H1 (cell line): ENCODE results near the gene MACF1. TPM values are rescaled to one million over a fixed set of nuclear protein-coding genes. Genes with fewer than 3 reads are reported as not detected.

Source experiments
- CTCF ChIA-PET: fragments of 300-600 bp; sonication (Branson Sonifier 250); formaldehyde crosslinking; loops from one replicate; lab custom pipeline; 2021; ENCODE audit not compliant: partially characterized antibody; lab: Charles Lee
- POLR2A ChIA-PET: fragments of 300-600 bp; sonication (Branson Sonifier 250); formaldehyde crosslinking; loops from one replicate; lab custom pipeline; 2021; ENCODE audit warnings: inconsistent platforms; ENCODE audit not compliant: partially characterized antibody; lab: Charles Lee
- DNase-seq, 2 experiments: peaks; one replicate each; pipeline versions ENCODE4 v3.0.0 to v3.0.0-alpha.2; 2010 to 2022; ENCODE audit warnings: low spot score in 2 of 2, low read depth in 1 of 2, mixed read lengths in 1 of 2
- FAIRE-seq: peaks from 2 replicates; lab custom pipeline; 2011; peaks lifted over from hg19 to GRCh38; lab: Jason Lieb, UNC
- H2AFZ ChIP-seq: 2 replicates; pipeline ENCODE4 v1.8.1; 2012; ENCODE audit warnings: low read length, inconsistent platforms
- H2AK5ac ChIP-seq: 2 replicates; pipeline ENCODE4 v1.6.1; 2013; ENCODE audit warnings: low read depth, low read length
- H2BK120ac ChIP-seq: replicated peaks from 2 replicates; pipeline ENCODE3; 2013; ENCODE audit warnings: low read depth, low read length, inconsistent platforms
- H2BK12ac ChIP-seq: 2 replicates; pipeline ENCODE4 v1.6.1; 2013; ENCODE audit warnings: low read depth, low read length
- H2BK15ac ChIP-seq: 2 replicates; pipeline ENCODE4 v1.6.1; 2013; ENCODE audit warnings: low read length
- H2BK20ac ChIP-seq: 2 replicates; pipeline ENCODE4 v1.6.1; 2013; ENCODE audit warnings: low read length
- H2BK5ac ChIP-seq: 2 replicates; pipeline ENCODE4 v1.6.1; 2013; ENCODE audit warnings: low read depth, low read length
- H3K14ac ChIP-seq: 2 replicates; pipeline ENCODE4 v1.6.1; 2013; ENCODE audit warnings: inconsistent platforms; ENCODE audit not compliant: insufficient read length
- H3K18ac ChIP-seq: 2 replicates; pipeline ENCODE4 v1.6.1; 2013; ENCODE audit warnings: low read length; ENCODE audit errors: extremely low read depth
- H3K23ac ChIP-seq: 2 replicates; pipeline ENCODE4 v1.6.1; 2013; ENCODE audit warnings: inconsistent platforms; ENCODE audit not compliant: insufficient read length
- H3K23me2 ChIP-seq: 2 replicates; pipeline ENCODE4 v1.6.1; 2013; ENCODE audit warnings: low read depth, low read length
- H3K27ac ChIP-seq: 2 replicates; pipeline ENCODE4 v1.6.1; 2011; ENCODE audit warnings: low read depth, low read length, inconsistent platforms
- H3K27me3 ChIP-seq, 4 experiments: replicated peaks in 1 of 4; 1 replicate in 1 of 4; 2 replicates in 3 of 4; pipeline versions ENCODE4 v1.6.1 to v1.8.1; 2011 to 2013; ENCODE audit warnings: low read length in 3 of 4, mild to moderate bottlenecking in 3 of 4, inconsistent platforms in 2 of 4, mixed read lengths in 2 of 4, moderate library complexity in 1 of 4; ENCODE audit not compliant: control insufficient read depth in 3 of 4, insufficient read depth in 3 of 4; ENCODE audit errors: extremely low read depth in 1 of 4
- H3K36me3 ChIP-seq, 4 experiments: 2 replicates each; pipeline versions ENCODE4 v1.6.1 to v1.8.1; 2011 to 2013; ENCODE audit warnings: mild to moderate bottlenecking in 4 of 4, low read length in 3 of 4, moderate library complexity in 2 of 4, control low read depth in 1 of 4, inconsistent platforms in 1 of 4; ENCODE audit not compliant: insufficient read depth in 4 of 4, control insufficient read depth in 2 of 4
- H3K4ac ChIP-seq: replicated peaks from 2 replicates; pipeline ENCODE3; 2013; ENCODE audit warnings: low read length, low read depth, mixed read lengths, inconsistent platforms; ENCODE audit not compliant: insufficient read length
- H3K4me1 ChIP-seq, 4 experiments: replicated peaks in 1 of 4; 1 replicate in 1 of 4; 2 replicates in 3 of 4; pipeline versions ENCODE4 v1.6.1 to v1.8.1; 2011 to 2013; ENCODE audit warnings: low read length in 3 of 4, inconsistent platforms in 2 of 4, mixed read lengths in 1 of 4; ENCODE audit not compliant: insufficient read depth in 4 of 4, control insufficient read depth in 3 of 4
- H3K4me2 ChIP-seq, 2 experiments: 2 replicates each; pipeline versions ENCODE4 v1.6.1 to v1.8.1; 2011 to 2013; ENCODE audit warnings: low read depth in 2 of 2, low read length in 2 of 2, control low read depth in 1 of 2, inconsistent platforms in 1 of 2, mild to moderate bottlenecking in 1 of 2; ENCODE audit not compliant: insufficient read depth in 1 of 2
- H3K4me3 ChIP-seq, 4 experiments: fragments of 200-600, 300-600 bp in 1 of 4; sonication (generic), shearing (Covaris generic), sonication (Bioruptor Twin) in 1 of 4; 2 replicates each; pipeline versions ENCODE4 v1.5.1 to v1.8.1; 2011 to 2016; ENCODE audit warnings: low read length in 4 of 4, low read depth in 3 of 4, control low read depth in 2 of 4, inconsistent platforms in 2 of 4, mild to moderate bottlenecking in 2 of 4, mixed read lengths in 1 of 4, moderate library complexity in 1 of 4; ENCODE audit not compliant: insufficient read depth in 2 of 4; ENCODE audit errors: extremely low read depth in 1 of 4
- H3K56ac ChIP-seq: replicated peaks from 2 replicates; pipeline ENCODE3; 2013; ENCODE audit warnings: low read depth, mild to moderate bottlenecking, mixed read lengths, low read length, inconsistent platforms; ENCODE audit not compliant: insufficient read length
- H3K79me1 ChIP-seq: 2 replicates; pipeline ENCODE4 v1.6.1; 2013; ENCODE audit warnings: low read depth, low read length, control low read depth
- H3K79me2 ChIP-seq, 2 experiments: 2 replicates each; pipeline versions ENCODE4 v1.6.1 to v1.8.1; 2012 to 2013; ENCODE audit warnings: low read length in 2 of 2, mild to moderate bottlenecking in 2 of 2, inconsistent platforms in 1 of 2; ENCODE audit not compliant: insufficient read depth in 2 of 2, control insufficient read depth in 1 of 2
- H3K9ac ChIP-seq, 4 experiments: replicated peaks in 1 of 4; 1 replicate in 1 of 4; 2 replicates in 3 of 4; pipeline versions ENCODE4 v1.6.1 to v1.8.1; 2011 to 2013; ENCODE audit warnings: low read depth in 3 of 4, low read length in 3 of 4, control low read depth in 2 of 4, mild to moderate bottlenecking in 2 of 4, moderate library complexity in 2 of 4, inconsistent platforms in 1 of 4; ENCODE audit errors: extremely low read depth in 1 of 4
- H3K9me3 ChIP-seq, 2 experiments: 2 replicates each; pipeline versions ENCODE4 v1.6.1 to v1.8.1; 2012 to 2013; ENCODE audit warnings: mild to moderate bottlenecking in 2 of 2, moderate library complexity in 2 of 2, control low read depth in 1 of 2, inconsistent platforms in 1 of 2, low read depth in 1 of 2, low read length in 1 of 2, mixed read lengths in 1 of 2; ENCODE audit not compliant: insufficient read depth in 2 of 2
- H4K20me1 ChIP-seq, 2 experiments: replicated peaks in 1 of 2; 2 replicates each; pipeline versions ENCODE3 to v1.8.1; 2011 to 2013; ENCODE audit warnings: inconsistent platforms in 2 of 2, low read length in 2 of 2, mild to moderate bottlenecking in 1 of 2; ENCODE audit not compliant: insufficient read depth in 2 of 2, control insufficient read depth in 1 of 2
- H4K5ac ChIP-seq: 2 replicates; pipeline ENCODE4 v1.6.1; 2013; ENCODE audit warnings: low read length, low read depth, mixed read lengths, inconsistent platforms; ENCODE audit not compliant: insufficient read length
- H4K8ac ChIP-seq: 2 replicates; pipeline ENCODE4 v1.8.0; 2013; ENCODE audit warnings: mild to moderate bottlenecking, moderate library complexity, low read length, inconsistent platforms; ENCODE audit not compliant: insufficient read depth; ENCODE audit errors: extremely low read depth
- H4K91ac ChIP-seq: replicated peaks from 2 replicates; pipeline ENCODE3; 2013; ENCODE audit warnings: low read length, mixed read lengths, inconsistent platforms; ENCODE audit not compliant: insufficient read length
- BRCA1 ChIP-seq: IDR thresholded peaks from 2 replicates; pipeline ENCODE4 v1.6.1; 2012; ENCODE audit warnings: low read depth, low read length, improper control_type of control experiment
- CBX8 ChIP-seq: fragments of 300-800, 300-1000 bp; sonication (generic); IDR thresholded peaks from 2 replicates; pipeline ENCODE4 v1.7.1; 2016; ENCODE audit warnings: low read depth, low read length, borderline replicate concordance
- JUND ChIP-seq: IDR thresholded peaks from 2 replicates; pipeline ENCODE4 v1.6.1; 2011; ENCODE audit warnings: mild to moderate bottlenecking, improper control_type of control experiment, low read length
- POLR2AphosphoS5 ChIP-seq: IDR thresholded peaks from 2 replicates; pipeline ENCODE4 v1.6.1; 2011; ENCODE audit warnings: low read depth, low read length
- SP2 ChIP-seq: IDR thresholded peaks from 2 replicates; pipeline ENCODE4 v1.6.1; 2012; ENCODE audit warnings: mild to moderate bottlenecking, low read length, inconsistent platforms
- WGBS, 2 experiments: shearing (Covaris generic) in 1 of 2; methylation state at CpG; one replicate each; pipeline versions ENCODE4 v1.1.6 to v1.1.7; 2013 to 2015; ENCODE audit warnings: low lambda C conversion rate in 2 of 2, mixed read lengths in 2 of 2, inconsistent platforms in 1 of 2, low coverage in 1 of 2, missing lambda C conversion rate in 1 of 2; ENCODE audit not compliant: insufficient replicate concordance in 2 of 2, insufficient coverage in 1 of 2, insufficient read length in 1 of 2; ENCODE audit errors: extremely low coverage in 1 of 2, missing lambda C conversion rate in 1 of 2; 5-methylcytosine and 5-hydroxymethylcytosine counted together
- polyA plus RNA-seq, 7 experiments: library from polyadenylated mRNA; depleted of rRNA in 3 of 7; stranded (reverse) in 5 of 7; unstranded in 2 of 7; fragments of >200 nt in 5 of 7; fragments of 200-250 nt in 2 of 7; gene quantifications; 1 replicate in 5 of 7; 2 replicates in 1 of 7; 4 replicates in 1 of 7; pipeline versions ENCODE4 v1.2.1 to v1.2.3, GENCODE V29; 2011 to 2013; ENCODE audit warnings: missing spikeins in 2 of 7, mixed read lengths in 2 of 7
- total RNA-seq: library from RNA; stranded (reverse); fragmentation: NEBNext Ultra II Directional; extraction: Animal tissue kit (Norgen Biotek cat#: 25700); gene quantifications from 2 replicates; pipeline ENCODE4 v1.2.1, GENCODE V29; 2021

Gene MACF1
- total and polyA plus RNA-seq, 2 of the 8 experiments (the other 6 are each of a cell fraction or from before 2014, with no cell fraction given), result 59.8 to 285 TPM

DNA sequence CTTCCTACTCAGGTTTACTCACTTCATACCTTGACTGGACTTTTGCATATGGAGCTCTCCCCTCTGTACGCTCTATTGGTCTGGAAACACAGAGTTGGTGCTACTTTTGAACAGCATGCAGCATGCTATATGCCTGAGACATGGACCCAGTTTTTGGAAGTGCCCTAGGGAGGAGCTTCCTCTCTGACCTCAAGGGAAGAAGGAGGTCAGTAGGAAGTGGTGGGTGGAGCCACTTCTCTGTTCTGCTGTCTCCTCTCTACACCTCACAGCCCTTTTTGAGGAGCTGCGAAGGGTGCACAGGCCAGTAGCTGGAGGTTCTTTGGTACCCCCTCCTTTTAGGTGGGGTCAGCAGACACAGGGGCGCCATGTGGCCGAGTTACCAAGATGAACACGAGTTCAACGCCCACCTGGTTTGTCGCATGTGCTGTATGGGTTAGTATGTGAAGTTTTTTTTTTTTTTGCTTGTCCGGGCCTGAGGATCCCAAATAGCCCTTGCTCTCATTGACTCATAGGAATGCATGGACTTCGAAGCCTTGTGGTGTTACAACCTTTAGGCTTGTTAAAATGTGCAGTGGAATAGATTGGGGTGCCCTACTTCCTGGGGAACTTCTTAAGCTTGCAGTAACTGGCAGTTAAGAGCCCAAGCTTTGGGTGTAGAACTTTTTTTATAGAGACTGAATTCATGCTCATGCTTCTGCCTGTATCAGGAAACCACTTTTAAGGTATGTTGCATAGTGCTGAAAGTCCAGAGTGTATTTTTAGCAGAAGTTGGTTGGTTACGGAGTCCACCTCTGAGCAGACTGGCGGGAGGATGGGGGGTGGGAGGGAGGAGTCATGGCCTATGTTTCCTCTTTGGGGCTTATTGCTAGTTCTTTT, 10.7 kb downstream of the MACF1 start:
- Histone ChIP-seq H3K27me3 (no peaks in the 10 kb centered on the region), H3K23me2 (no peaks in the 10 kb centered on the region), H3K23ac (no peak overlapping the region), H3K14ac (no peak overlapping the region), H3K27ac (no peak overlapping the region), H4K20me1 (peaks cover 3 to 5% of the 10 kb centered on the region in 2 experiments), H3K4me1 (peaks cover 10 to 23% (median 13%) of the 10 kb centered on the region in 4 experiments), H3K9ac (no peak overlapping the region), H3K9me3 (no peaks in the 10 kb centered on the region), H4K91ac (no peak overlapping the region), H4K8ac (no peak overlapping the region), H3K56ac (no peak overlapping the region), H2BK5ac (no peak overlapping the region), H3K18ac (no peak overlapping the region), H2AFZ (no peak overlapping the region), H2BK20ac (no peak overlapping the region), H3K79me2 (peaks cover 0 to 71% of the 10 kb centered on the region in 2 experiments; a peak in 3 of 4 replicates), H3K4me3 (no peak overlapping the region), H2BK12ac (no peak overlapping the region; the same call in 1 of the 2 replicates), H3K79me1 (peaks cover 23% of the 10 kb centered on the region), H4K5ac (no peak overlapping the region), H3K4me2 (peak overlapping the region in 1 of 2 experiments; percentile 39; a peak in 1 of 4 replicates), H2BK120ac (no peak overlapping the region), H2BK15ac (peak overlapping the region; percentile 6; the same call in 1 of the 2 replicates), H2AK5ac (no peak overlapping the region), H3K4ac (no peak overlapping the region), H3K36me3 (no peaks in the 10 kb centered on the region; a peak in 1 of 8 replicates)
- ChIA-PET POLR2A (interaction anchor here (0.7 to 3.0 kb wide), 8 partner anchors 8 to 109 kb away, joined by 3 to 22 read pairs (median 5); partner anchors contain the start of gene MACF1), CTCF (interaction anchor here (0.6 to 3.8 kb wide), 14 partner anchors 8 to 1536 kb away, joined by 3 to 33 read pairs (median 4); partner anchors contain the start of gene MACF1)
- FAIRE-seq (no peak), DNase-seq (peak in 1 of 2 experiments; percentile 47)
- 92% methylated on average over 10 of the region's 11 CpGs; no CpG with 5 or more reads in 1 of the 2 experiments for WGBS, 2 experiments
- TF ChIP-seq CBX8 (no peak), SP2 (no peak), POLR2AphosphoS5 (no peak), JUND (no peak), BRCA1 (no peak)
